Measurements from ENCODE around the gene EVI2A.
"Not testable (repeated sequence)": the region's sequence is repeated elsewhere in the genome, so short reads cannot be mapped to it uniquely, and the experiment has no call there.

Gene EVI2A

GRCh38 chr17:31321481-31321880, at the start of gene EVI2A:
Gene EVI2A (minus strand): TSS chr17:31321622. CDS start chr17:31319013, 2,609 bp downstream.
- peak; percentile 24 to 56 for DNase-seq (ENCODE audit: low read depth in 2 of 2)

- no peak for DNase-seq (ENCODE audit: low read depth in 2 of 2)
Observed at GRCh38 chr17:31369266-31369665, 47.8 kb upstream of the EVI2A start.

GRCh38 chr17:31366088-31366487, 44.7 kb upstream of the EVI2A start:
- DNase-seq (ENCODE audit: low read depth in 2 of 2) = no peak

GRCh38 chr17:31364012-31364411, 42.6 kb upstream of the EVI2A start:
- no peak for DNase-seq (ENCODE audit: low read depth in 2 of 2)

- no peak for DNase-seq (ENCODE audit: low read depth in 2 of 2)
Observed at GRCh38 chr17:31357839-31358394, 36.5 kb upstream of the EVI2A start.

GRCh38 chr17:31357091-31357490, 35.7 kb upstream of the EVI2A start:
- DNase-seq (ENCODE audit: low read depth in 2 of 2) = no peak

- DNase-seq (ENCODE audit: low read depth in 2 of 2) = no peak
Observed at GRCh38 chr17:31355935-31356334, 34.5 kb upstream of the EVI2A start.

GRCh38 chr17:31349454-31349853, 28.0 kb upstream of the EVI2A start:
- DNase-seq (ENCODE audit: low read depth in 2 of 2) = no peak

GRCh38 chr17:31345191-31345747, 23.8 kb upstream of the EVI2A start:
- DNase-seq (ENCODE audit: low read depth in 2 of 2) = not testable (repeated sequence)

GRCh38 chr17:31339906-31340661, 18.7 kb upstream of the EVI2A start:
- DNase-seq (ENCODE audit: low read depth in 2 of 2) = no peak

GRCh38 chr17:31329221-31329620, 7.8 kb upstream of the EVI2A start:
- no peak for DNase-seq (ENCODE audit: low read depth in 2 of 2)

- no peak for DNase-seq (ENCODE audit: low read depth in 2 of 2)
Observed at GRCh38 chr17:31328160-31328535, 6.7 kb upstream of the EVI2A start.

- DNase-seq (ENCODE audit: low read depth in 2 of 2) = no peak
Observed at GRCh38 chr17:31327534-31328159, 6.2 kb upstream of the EVI2A start.

GRCh38 chr17:31323551-31323950, 2.1 kb upstream of the EVI2A start:
- no peak for DNase-seq (ENCODE audit: low read depth in 2 of 2)

- DNase-seq (ENCODE audit: low read depth in 2 of 2) = no peak
Observed at GRCh38 chr17:31321966-31322365, 544 bp upstream of the EVI2A start.

GRCh38 chr17:31320791-31321190, 631 bp downstream of the EVI2A start:
- DNase-seq (ENCODE audit: low read depth in 2 of 2) = no peak

GRCh38 chr17:31320241-31320640, 1.2 kb downstream of the EVI2A start:
- no peak for DNase-seq (ENCODE audit: low read depth in 2 of 2)

- no peak for DNase-seq (ENCODE audit: low read depth in 2 of 2)
Observed at GRCh38 chr17:31318851-31319661, 2.4 kb downstream of the EVI2A start.

GRCh38 chr17:31318298-31318801, 3.1 kb downstream of the EVI2A start:
- DNase-seq (ENCODE audit: low read depth in 2 of 2) = no peak

GRCh38 chr17:31314782-31315100, 6.7 kb downstream of the EVI2A start:
- DNase-seq (ENCODE audit: low read depth in 2 of 2) = no peak

- DNase-seq (ENCODE audit: low read depth in 2 of 2) = no peak
Observed at GRCh38 chr17:31313982-31314781, 7.2 kb downstream of the EVI2A start, which contains the start of gene EVI2B. Gene EVI2B (minus strand): TSS chr17:31314054. CDS start chr17:31305609, 8,445 bp downstream.

Data from stimulated activated CD4-positive, alpha-beta T cell treated with anti-CD3 and anti-CD28 coated beads, Interleukin-1b, Interleukin-23, amount 100 ng/mL, for 1 hour (primary cell).